Neural crest cell (in vitro differentiated cells): Measurements from ENCODE around the gene IFT22. TPM values are rescaled to one million over a fixed set of nuclear protein-coding genes. Genes with fewer than 3 reads are reported as not detected.
"Not testable (repeated sequence)": the region's sequence is repeated elsewhere in the genome, so short reads cannot be mapped to it uniquely, and the experiment has no call there.

Experiments
- DNase-seq: peaks from one replicate; pipeline ENCODE4 v3.0.0; 2021; ENCODE audit warnings: low read depth, mixed read lengths, low spot score
- H3K27ac Mint-ChIP-seq: one replicate; pipeline ENCODE4 v1.8.0; 2021; ENCODE audit warnings: mild to moderate bottlenecking, mixed read lengths; ENCODE audit not compliant: unreplicated experiment
- H3K27me3 Mint-ChIP-seq: 2 replicates; pipeline ENCODE4 v1.8.0; 2021; ENCODE audit warnings: low read depth, mild to moderate bottlenecking, mixed read lengths
- H3K36me3 Mint-ChIP-seq: 2 replicates; pipeline ENCODE4 v1.8.0; 2021; ENCODE audit warnings: low read depth, mild to moderate bottlenecking, mixed read lengths
- H3K4me1 Mint-ChIP-seq: 2 replicates; pipeline ENCODE4 v1.8.0; 2021; ENCODE audit warnings: mixed read lengths
- H3K4me3 Mint-ChIP-seq: one replicate; pipeline ENCODE4 v1.8.0; 2021; ENCODE audit warnings: mild to moderate bottlenecking, mixed read lengths
- H3K9me3 Mint-ChIP-seq: 2 replicates; pipeline ENCODE4 v1.8.0; 2021; ENCODE audit warnings: mixed read lengths
- CTCF ChIP-seq: fragments of 200-600 bp; sonication (generic); conservative IDR thresholded peaks from 2 replicates; pipeline ENCODE4 v1.5.0; 2021; ENCODE audit warnings: antibody characterized with exemption, mild to moderate bottlenecking
- total RNA-seq: library from RNA; stranded (reverse); gene quantifications from 2 replicates; pipeline ENCODE4 v1.2.1, GENCODE V29; 2021

The IFT22 gene
- total RNA-seq, 1 donor from 2014 or later, result 48.0 TPM

DNA sequence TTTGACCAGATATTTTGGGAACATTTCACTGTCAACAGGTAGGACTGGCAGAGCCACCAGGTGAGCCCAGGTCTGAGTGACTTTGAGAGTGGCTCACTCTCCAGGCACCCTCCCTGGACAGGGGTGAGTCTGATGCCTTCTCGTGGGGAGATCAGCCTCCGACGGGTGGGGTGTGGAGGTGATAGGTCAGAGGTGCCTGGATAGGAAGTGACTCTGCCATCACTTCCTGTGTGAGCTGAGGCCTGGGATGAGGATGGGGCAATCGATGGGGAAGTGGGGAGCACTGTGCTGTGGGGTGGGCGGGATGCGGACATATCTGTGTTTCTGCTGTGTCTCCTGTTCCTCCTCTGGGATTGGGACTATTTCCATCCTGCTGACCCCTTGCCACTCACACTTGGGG lies 34.6 kb downstream of the IFT22 start:
- TF ChIP-seq CTCF, result no peak
- Mint-ChIP-seq H3K4me1 (peaks cover 11% of the 10 kb centered on the region), H3K27ac (peak overlapping the region; percentile 59), H3K9me3 (no peaks in the 10 kb centered on the region), H3K4me3 (no peak overlapping the region), H3K27me3 (peaks cover 40% of the 10 kb centered on the region), H3K36me3 (no peaks in the 10 kb centered on the region)
- DNase-seq, result no peak

DNA sequence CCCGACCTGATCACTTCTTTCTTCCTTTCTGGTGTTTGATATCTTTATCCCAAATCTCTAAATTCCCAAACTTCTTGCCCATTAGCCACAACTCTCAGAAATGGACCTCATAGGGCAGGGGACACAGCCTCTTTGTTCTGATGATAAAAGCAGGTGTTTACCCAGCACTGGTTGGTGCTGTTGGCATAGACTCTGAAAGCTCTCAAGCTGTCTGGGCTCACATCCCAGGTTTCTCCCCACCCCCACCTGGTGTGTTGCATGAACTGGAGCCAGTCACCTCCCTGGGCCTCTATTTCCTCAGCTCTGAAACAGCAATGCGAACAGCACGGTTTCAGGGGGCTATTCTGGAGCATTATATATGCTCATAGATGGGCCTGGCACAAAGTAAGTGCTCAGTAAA lies 35.7 kb downstream of the IFT22 start:
- H3K36me3 Mint-ChIP-seq, H3K27ac Mint-ChIP-seq, H3K4me3 Mint-ChIP-seq, DNase-seq, H3K9me3 Mint-ChIP-seq: not testable (repeated sequence)
- peaks cover 32% of the 10 kb centered on the region for H3K27me3 Mint-ChIP-seq
- H3K4me1 Mint-ChIP-seq, result peaks cover 11% of the 10 kb centered on the region

- no peak for DNase-seq
- no peak overlapping the region for H3K4me3 Mint-ChIP-seq
- H3K27ac Mint-ChIP-seq, result no peak overlapping the region
- no peak for TF ChIP-seq CTCF
- peaks cover 8% of the 10 kb centered on the region for H3K4me1 Mint-ChIP-seq
- no peaks in the 10 kb centered on the region for H3K36me3 Mint-ChIP-seq
- H3K9me3 Mint-ChIP-seq, result no peaks in the 10 kb centered on the region
- peaks cover 25% of the 10 kb centered on the region for H3K27me3 Mint-ChIP-seq
Observed at GRCh38 chr7:101285171-101285570, 36.4 kb downstream of the IFT22 start.

- not testable (repeated sequence) for H3K36me3 Mint-ChIP-seq, H3K4me1 Mint-ChIP-seq, DNase-seq, H3K4me3 Mint-ChIP-seq, H3K27me3 Mint-ChIP-seq, H3K27ac Mint-ChIP-seq, H3K9me3 Mint-ChIP-seq
Observed at GRCh38 chr7:101280912-101281311, 40.7 kb downstream of the IFT22 start.

DNA sequence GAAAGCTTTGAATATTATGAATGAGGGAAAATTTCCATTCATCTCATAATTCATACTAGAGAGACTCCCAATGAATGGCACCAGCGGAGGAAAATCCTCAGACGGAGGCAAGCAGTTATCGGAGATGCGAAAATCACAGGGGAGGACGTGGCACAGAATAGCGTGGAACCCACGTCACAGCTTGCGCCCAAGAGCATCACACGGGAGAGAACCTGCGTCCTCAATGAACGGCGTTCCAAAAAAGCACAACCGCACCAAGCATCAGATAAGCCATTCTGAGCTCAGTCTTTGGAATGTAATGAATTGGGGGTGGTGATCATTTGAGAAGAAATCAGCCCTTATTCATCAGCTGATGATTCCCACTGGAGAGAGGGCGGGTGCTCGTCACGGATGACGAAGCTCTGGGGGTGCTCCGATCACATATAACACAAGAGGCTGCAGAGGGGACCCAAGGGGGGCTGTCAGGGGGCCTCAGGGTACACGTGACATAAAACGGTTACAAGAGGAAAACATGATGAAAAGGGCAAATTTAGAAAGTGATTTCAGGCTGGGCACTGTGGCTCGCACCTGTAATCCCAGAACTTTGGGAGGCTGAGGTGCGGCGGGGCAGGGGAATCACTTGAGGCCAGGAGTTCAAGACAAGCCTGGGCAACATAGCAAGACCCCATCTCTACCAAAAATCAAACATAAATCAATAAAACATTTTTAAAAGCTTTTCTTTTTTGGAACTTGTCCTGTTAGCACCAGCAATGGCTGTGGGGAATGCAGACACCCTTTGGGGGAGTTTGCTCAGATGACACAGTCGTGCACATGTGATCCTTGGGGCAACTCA lies 42.9 kb downstream of the IFT22 start:
- H3K27ac Mint-ChIP-seq, result no peak overlapping the region
- H3K4me3 Mint-ChIP-seq, result no peak overlapping the region
- H3K36me3 Mint-ChIP-seq, result no peaks in the 10 kb centered on the region
- no peaks in the 10 kb centered on the region for H3K27me3 Mint-ChIP-seq
- H3K4me1 Mint-ChIP-seq, result peaks cover 8% of the 10 kb centered on the region
- H3K9me3 Mint-ChIP-seq, result no peaks in the 10 kb centered on the region
- no peak for TF ChIP-seq CTCF
- no peak for DNase-seq

DNA sequence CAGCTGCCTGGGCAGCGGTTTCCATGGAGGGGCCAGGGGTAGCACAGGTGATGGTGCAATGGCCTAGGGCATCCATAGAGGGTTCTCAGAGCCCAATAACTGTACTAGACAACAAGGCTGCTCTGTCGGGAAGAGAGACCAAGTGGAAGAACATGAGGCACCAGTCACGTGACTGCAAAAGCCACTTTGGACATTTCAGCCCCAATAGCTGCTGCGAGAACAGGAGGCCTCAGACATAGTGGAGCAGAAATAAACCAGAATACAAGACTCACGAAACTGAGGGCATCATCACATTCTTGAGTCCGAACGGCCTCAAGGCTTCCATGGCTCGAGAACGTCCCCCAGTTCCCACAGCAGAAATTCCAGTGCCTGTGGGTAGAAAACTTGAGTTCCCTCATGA lies 44.5 kb downstream of the IFT22 start:
- Mint-ChIP-seq H3K36me3 (no peaks in the 10 kb centered on the region), H3K9me3 (no peaks in the 10 kb centered on the region), H3K27me3 (no peaks in the 10 kb centered on the region), H3K27ac (no peak overlapping the region), H3K4me1 (peaks cover 11% of the 10 kb centered on the region), H3K4me3 (no peak overlapping the region)
- no peak for TF ChIP-seq CTCF
- no peak for DNase-seq
